Stimulated activated CD4-positive, alpha-beta T cell treated with anti-CD3 and anti-CD28 coated beads, Interleukin-4, amount 100 ng/mL, for 4 hours (primary cell): Measurements from ENCODE around the gene TRMU.

Experiments used
- DNase-seq, 2 experiments: peaks; one replicate each; pipeline ENCODE4 v3.0.0-alpha.2; 2020

TRMU gene

DNA sequence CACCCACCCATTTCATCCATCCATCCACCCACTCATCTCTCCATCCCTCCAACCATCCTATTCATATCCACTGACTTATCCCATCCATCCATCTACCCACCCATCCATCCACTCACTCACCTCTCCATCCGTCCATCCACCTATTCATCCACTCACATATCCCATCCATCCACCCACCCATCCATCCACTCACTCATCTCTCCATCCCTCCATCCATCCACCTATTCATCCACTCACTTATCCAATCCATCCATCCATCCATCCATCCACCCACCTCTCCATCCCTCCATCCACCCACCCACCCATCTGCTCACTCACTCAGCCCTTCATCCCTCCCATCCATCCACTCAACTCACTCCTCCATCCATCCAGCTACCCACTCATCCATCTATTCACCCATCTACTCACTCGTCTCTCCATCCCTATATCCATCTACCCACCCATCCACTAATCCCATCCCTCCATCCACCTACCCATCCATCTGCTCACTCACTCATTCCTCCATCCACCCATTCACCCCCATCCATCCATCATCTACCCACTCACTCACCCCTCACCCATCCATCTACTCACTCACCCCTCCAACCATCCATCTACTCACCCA is 36.2 kb downstream of the TRMU start:
- no peak for DNase-seq

DNA sequence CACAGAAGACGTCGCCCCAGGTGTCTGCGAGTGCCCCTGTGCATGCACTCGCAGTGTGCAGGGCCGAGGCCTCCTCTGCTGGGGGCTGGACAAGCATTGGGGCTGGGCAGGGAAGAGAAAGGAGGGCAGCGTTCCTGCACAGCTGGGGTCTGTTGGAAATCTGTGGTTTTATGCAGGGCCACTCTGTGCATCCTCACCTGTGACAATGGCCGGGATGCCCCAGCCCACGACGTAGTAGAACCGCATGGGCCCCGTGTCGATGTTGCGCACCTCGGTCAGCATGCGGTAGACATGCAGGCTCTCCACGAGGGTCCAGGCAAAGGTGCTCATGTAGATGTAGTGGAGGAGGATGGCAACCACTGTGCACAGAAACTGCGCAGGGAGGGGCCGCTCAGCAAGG is 37.2 kb downstream of the TRMU start:
- no peak for DNase-seq

GRCh38 chr22:46373159-46373558 is 37.6 kb downstream of the TRMU start:
- DNase-seq: no peak

GRCh38 chr22:46373921-46374662 is 38.6 kb downstream of the TRMU start:
- DNase-seq: peak in 1 of 2 experiments; percentile 11

- DNase-seq: no peak
Observed at GRCh38 chr22:46374663-46375474, 39.4 kb downstream of the TRMU start.

DNA sequence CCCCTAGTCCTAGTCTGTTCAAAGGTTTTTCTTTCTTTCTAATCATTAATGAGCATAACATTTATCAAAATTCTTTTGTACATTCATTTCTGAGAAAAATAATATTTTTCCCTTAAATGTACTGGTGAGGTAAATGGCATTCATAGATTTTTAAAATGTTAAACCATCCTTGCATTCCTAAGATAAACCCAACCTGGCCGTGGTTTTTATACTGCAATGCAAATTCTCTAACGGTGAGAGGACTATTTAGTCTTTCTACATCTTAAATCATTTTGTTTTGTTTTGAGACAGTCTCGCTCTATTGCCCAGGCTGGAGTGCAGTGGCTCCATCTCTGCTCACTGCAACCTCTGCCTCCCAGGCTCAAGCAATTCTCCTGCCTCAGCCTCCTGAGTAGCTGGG is 40.6 kb downstream of the TRMU start:
- DNase-seq: no peak

DNA sequence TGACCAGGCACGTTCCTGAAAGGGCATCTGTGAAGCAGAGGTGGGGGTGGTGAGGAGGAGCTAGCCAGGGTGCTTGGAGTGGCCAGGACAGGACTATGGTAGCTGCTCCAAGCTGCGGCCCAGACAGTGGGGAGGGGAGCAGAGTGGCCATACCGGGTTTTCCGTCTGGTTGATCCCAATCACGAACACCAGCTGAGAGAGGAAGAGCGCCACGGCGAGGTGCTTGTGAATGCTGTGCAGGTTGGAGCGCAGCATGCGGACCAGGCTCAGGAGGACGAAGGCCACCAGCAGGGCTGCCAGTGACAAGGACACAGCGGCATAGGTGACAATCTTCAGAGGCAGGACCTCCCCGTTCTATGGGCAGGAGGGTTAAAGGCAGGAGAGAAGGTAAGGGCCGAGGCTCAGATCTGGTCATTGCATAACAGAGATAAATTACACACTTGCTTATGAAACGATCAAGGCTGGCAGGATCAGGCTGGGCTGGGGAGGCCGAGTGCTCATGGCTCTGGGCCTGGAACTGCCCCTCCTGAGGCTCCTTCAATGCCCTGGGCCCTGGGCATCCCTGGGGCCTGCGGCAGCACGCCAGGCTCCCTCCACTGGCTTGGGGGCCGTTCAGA is 41.5 kb downstream of the TRMU start:
- no peak for DNase-seq

DNA sequence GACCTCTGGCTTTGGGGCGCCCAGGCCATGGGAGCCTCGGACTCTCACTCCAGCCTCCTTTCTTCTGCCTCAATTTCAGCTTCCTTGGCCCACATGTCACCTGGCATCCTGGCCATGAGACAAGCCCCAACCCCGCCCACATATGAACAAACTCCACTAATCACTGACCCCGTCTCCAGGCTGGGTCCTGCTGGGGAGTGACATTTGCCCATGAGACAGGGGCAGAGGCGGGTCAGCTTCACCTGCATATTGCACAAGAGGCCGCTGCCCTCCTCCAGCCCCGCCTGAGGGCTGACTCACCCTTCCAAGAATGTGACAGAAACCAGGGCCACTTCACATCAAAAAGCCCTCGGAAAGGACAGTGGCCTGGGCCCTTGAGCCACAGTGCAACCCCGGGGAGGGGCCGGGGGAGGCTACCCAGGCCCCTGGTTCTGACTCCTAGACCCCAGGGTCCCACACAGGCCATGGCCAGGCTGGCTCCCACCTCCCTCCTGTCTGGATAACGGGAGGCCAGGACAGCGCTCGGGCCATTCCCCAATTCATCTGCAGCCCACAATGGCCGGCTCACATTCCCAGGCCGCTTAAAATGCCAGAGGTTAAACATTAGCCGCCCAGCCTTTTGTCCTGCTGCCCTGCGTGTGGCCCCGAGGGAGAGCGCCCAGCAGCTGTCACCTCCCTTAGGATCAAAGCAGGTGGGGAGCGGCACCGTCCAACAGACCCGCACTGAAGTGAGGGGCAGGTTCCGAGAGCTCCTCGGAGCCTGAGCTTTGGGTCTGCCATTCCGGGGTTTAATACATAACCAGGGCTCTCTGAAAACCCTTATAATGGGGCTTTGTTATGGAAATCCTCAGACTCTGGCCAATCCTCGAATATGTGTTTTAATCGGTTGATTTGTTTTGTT is 42.3 kb downstream of the TRMU start:
- no peak for DNase-seq

GRCh38 chr22:46378426-46379065 is 43.0 kb downstream of the TRMU start:
- DNase-seq: no peak

DNA sequence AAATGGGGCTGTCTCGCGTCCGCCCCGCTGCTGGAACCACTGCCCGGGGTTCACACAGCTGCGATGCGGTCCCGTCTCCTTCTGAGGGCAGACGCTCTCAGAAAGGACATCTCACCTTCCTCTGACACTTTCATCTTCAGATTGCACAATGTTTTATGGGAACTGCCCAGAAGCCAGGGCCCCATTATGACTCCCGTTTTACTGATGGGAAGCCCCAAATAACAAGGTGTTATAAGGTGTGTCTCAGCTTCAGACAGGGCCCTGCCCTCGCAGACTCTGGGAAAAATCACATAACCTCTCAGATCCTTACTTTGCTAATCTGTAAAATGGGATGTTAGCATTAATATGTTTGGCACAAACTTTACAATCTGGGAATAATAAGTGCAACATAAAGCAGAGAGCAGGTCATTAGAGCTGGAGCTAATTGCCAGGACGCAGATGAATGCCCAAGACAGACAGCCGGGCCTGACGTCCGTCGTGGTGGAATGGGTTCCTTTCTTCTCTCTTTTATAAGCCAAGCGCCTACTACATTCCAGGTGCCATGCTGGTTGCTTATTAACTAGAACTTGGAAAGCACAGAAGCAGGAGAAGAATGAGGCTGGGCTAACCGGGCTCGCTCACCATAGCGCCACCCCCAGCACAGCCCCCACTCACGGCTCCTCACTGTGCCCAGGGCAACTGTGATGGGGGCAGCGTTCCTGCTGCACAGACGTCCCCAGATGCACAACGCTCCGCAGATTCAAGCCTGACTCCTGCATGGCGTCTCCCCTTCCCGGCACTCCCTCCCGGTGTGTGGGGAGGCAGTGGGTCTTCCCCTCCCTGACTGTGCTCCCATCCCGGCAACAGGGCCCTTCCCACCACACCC is 43.8 kb downstream of the TRMU start:
- no peak for DNase-seq

DNA sequence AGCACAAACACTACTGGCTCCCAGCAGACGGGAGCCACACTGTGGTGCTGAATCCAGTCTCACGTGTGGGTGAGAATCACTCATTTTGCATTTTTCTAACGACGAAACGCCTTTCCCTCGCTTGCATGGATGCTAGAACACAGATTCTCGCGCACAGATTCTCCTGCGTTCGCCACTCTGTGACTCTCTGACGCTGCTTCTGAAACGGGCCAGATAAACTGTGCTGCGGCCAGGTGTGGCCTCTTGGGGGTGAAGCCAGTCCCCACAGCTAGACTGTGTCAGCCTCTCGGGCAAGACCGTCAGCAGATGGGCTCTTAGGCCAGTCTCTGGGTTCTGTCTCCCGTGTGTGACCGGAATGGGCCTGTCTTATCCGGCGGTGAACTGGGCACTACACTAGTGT is 44.6 kb downstream of the TRMU start:
- no peak for DNase-seq

- DNase-seq: no peak
Observed at GRCh38 chr22:46380581-46380980, 45.1 kb downstream of the TRMU start.

DNA sequence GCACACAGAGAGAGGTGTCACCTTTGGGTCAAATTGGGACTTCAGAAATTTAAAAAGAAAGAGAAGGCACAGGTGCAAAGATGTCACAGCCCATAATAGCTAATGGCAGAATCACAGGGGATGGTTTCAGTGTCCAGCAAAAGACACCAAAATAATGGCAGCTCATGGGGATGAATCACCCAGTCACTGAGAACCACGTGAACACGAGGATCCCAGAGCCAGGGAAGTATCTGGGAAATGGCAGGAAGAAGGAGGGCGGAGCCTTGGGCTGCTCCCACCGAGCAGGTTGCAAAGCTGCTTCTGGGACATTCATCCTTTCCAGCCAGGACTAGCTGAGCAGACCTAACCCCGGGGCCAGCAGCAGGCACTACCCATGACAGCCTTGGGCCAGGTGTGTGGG is 45.6 kb downstream of the TRMU start:
- DNase-seq: no peak

DNA sequence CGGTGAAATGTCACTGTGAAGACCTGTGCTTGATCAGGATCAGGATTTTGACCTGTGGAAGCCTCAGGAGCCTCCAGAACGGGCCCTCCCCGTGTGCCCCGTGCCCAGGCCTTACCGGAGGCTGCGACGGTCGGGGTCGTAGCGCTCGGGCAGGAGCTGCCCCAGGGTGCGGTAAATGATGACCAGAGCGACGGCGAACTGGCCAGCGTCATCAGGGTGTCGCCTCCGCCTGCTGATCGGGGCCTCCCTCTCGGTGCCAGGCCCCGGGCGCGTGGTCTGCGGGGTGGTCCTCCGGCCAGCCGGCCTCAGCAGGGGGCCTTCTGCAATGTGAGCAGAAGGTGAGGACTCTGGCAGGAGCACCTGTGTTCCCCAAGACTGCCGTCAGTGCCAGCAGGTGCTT is 46.2 kb downstream of the TRMU start:
- no peak for DNase-seq

DNA sequence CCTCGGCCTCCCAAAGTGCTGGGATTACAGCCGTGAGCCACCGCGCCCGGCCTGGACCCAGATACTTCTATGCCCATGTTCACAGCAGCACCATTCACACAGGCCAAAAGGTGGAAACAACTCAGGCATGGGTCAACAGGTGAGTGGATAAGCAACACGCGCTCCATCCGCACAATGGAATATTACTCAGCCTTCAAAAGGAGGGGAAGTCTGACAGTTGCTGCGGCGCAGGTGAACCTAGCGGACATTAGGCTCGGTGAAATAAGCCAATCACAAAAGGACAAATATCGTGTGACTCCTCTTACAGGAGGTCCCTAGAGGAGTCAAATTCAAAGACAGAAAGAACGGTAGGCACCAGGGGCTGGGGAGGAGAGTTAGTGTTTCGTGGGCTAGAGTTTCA is 47.0 kb downstream of the TRMU start:
- DNase-seq: no peak

- no peak for DNase-seq
Observed at GRCh38 chr22:46386312-46386711, 50.8 kb downstream of the TRMU start.

DNA sequence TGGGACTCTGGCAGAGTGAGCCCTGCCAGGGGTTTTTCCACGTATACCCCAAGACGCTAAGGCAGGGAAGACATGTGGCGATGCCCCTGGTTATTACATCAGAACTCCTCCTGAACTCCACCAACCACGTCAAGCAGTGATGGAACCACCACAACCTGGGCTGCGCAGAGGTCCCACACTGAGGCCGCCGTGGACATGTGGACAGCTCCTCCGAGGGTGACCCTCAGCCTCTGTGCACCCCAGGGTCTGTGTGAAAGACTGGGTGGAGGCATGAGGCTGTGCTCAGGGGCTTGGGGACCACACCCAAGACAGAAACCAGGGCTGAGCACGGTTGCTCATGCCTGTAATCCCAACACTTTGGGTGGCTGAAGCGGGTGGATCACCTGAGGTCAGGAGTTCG is 52.2 kb downstream of the TRMU start:
- DNase-seq: no peak

- no peak for DNase-seq
Observed at GRCh38 chr22:46388647-46389046, 53.1 kb downstream of the TRMU start.

- DNase-seq: no peak
Observed at GRCh38 chr22:46389081-46389480, 53.6 kb downstream of the TRMU start.

GRCh38 chr22:46390105-46390651 is 54.7 kb downstream of the TRMU start:
- no peak for DNase-seq
